ENCODE results near the gene SHISA6.

SHISA6 gene

DNA sequence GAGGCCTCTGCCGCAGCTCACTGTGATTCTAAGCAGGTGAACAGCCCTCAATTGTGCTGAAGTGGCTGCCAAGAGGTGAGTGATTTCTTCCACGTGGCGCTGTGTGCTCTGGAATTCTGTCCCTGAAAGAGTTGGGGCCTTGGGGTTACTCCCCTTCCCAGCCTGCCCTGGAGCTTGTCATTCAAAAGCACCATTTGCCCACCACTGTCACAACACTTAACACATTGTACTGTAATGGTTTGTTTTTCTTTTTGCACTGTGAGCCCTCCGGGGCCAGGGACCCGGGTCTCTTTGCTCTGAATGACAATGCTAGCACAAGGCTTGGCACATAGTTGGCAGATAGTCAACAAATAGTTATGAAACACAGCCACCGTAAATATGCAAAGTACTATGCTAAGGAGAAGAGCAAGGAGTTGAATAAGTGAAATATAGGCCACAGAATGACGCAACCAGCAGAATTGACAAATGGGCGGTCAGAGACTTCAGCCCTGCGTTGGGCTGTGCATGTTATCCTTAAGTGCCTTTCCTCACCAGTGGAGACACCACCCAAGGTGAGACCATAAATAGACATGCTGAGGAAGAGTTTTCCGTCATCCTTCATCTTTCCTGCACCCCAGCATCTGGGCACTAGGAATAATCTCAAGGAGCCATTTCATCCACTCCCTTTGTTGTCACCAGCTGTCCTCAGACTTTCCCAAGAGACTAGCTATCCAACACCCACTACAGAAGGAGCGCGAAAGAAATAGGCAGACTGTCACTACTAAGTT is 245.3 kb downstream of the SHISA6 start:
- no peak overlapping the region for H3K4me3 ChIP-seq (ENCODE audit: low read depth, low read length)
- DNase-seq (ENCODE audit: low read depth): no peak
- TF ChIP-seq, protein P1, sequence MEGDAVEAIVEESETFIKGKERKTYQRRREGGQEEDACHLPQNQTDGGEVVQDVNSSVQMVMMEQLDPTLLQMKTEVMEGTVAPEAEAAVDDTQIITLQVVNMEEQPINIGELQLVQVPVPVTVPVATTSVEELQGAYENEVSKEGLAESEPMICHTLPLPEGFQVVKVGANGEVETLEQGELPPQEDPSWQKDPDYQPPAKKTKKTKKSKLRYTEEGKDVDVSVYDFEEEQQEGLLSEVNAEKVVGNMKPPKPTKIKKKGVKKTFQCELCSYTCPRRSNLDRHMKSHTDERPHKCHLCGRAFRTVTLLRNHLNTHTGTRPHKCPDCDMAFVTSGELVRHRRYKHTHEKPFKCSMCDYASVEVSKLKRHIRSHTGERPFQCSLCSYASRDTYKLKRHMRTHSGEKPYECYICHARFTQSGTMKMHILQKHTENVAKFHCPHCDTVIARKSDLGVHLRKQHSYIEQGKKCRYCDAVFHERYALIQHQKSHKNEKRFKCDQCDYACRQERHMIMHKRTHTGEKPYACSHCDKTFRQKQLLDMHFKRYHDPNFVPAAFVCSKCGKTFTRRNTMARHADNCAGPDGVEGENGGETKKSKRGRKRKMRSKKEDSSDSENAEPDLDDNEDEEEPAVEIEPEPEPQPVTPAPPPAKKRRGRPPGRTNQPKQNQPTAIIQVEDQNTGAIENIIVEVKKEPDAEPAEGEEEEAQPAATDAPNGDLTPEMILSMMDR (conservative IDR thresholded peaks at IDR 0.05; ENCODE audit: low read depth, low read length): no peak

DNA sequence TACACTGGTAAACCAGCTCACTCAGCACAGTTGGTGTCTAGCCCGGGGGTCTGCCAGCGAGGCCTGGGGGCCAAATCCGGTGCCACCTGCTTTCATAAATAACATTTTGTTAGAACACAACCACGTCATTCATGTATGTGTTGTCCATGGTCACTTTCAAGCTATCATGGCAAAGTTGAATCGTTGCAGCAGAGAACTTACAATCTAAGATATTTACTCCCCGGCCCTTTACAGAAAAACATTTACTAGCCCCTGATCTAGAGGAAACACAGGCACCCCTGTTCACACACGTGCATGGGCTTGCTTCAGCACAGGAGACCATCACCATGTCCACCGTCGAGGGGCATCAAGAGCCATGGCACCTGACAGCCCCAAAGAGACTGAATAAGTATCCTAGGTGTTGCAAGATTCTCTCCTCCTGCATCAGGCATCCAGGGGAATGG is 245.9 kb downstream of the SHISA6 start:
- TF ChIP-seq, protein P1 (conservative IDR thresholded peaks at IDR 0.05; ENCODE audit: low read depth, low read length): no peak
- H3K4me3 ChIP-seq (ENCODE audit: low read depth, low read length): no peak overlapping the region

DNA sequence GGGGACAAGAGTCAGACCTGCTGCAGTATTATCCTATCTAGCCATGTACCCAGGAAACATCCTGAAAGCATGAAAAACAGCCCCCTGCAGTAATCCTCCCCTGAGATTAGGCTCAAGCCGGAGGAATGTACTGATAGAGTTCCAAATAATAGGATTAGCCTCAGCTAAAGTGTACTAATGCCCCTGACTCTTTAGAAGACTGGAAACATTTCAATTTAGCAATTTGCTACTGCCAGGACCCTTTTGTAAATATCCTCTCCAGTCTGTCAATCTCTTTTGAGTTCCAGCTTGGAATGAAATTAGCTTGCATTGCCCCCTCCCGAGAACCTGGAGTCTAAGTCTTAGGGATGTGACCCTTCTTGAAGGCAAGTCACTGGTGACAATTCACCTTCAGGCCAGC is 246.5 kb downstream of the SHISA6 start:
- DNase-seq (ENCODE audit: low read depth): no peak
- no peak overlapping the region for H3K4me3 ChIP-seq (ENCODE audit: low read depth, low read length)
- TF ChIP-seq, protein P1 (conservative IDR thresholded peaks at IDR 0.05; ENCODE audit: low read depth, low read length): no peak

More for the DNA sequence above, 245.9 kb downstream of the SHISA6 start:
- DNase-seq (ENCODE audit: low read depth): no peak

DNA sequence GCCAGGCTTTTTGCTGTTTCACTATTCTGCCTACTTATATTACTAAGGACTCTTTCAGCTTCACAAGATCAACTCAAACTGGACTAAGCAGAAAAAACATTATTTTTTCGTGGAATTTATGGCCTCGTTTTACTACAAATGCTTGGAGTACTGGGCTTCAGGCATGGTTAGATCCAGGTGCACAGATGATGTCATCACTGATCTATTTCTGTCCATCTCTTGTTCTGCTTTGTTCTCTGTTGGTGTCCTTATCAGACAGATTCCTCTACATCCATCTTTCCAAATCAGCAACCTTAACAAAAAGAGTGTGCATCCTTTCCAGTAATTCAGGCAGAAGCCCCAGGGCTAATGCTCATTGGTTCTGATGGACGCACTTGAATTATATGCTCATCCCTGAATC is 247.4 kb downstream of the SHISA6 start:
- DNase-seq (ENCODE audit: low read depth): no peak
- H3K4me3 ChIP-seq (ENCODE audit: low read depth, low read length): no peak overlapping the region
- TF ChIP-seq, protein P1 (conservative IDR thresholded peaks at IDR 0.05; ENCODE audit: low read depth, low read length): no peak

DNA sequence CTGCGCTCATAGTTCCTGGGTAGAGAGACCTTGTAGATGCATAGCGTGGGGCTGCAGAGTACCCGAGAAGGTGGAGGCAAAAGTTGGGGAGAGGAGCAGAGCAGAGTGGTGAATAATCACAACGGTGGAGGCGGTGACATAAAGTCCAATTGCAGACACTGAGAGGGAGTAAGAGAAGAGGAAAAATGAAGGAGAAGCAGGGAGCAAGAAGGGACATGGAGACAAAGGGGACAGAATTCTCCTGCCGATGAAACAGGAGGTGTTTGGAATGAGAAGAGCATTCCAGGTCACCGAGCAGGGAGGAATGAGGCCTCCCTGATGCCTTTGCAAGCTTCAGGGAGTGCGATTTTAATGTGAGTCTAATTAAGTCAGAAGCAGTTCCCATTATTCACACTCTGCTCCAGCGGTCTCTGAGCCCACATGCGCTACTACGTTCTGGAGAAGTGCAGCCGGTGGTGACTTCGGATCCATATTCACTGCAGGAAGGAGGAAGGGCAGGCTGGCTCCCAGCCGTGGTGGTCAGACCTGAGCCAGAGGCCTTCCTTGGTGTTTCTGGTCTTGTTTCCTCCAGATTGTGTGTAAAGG is 249.2 kb downstream of the SHISA6 start:
- no peak overlapping the region for H3K4me3 ChIP-seq (ENCODE audit: low read depth, low read length)
- TF ChIP-seq, protein P1 (conservative IDR thresholded peaks at IDR 0.05; ENCODE audit: low read depth, low read length): no peak
- no peak for DNase-seq (ENCODE audit: low read depth)

DNA sequence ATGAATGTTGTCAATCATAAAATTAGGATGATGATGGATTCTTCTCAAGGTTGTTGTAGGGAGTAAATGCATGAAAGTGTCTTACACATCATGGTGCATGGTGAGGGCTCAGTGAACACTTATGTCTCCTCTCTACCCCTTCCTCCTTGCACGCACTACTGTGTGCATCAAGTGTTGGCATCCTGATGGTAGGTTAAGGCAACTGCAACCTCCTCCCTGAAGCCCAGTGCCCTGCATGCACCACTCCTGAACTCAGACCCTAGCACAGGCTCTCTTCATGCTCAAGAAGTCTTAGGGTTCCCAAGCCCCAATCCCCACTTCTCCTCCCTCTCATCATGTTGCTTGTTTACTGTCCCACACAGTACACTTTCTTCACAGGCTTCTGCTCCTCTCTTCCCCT is 251.5 kb downstream of the SHISA6 start:
- no peak for DNase-seq (ENCODE audit: low read depth)
- TF ChIP-seq, protein P1 (conservative IDR thresholded peaks at IDR 0.05; ENCODE audit: low read depth, low read length): no peak
- H3K4me3 ChIP-seq (ENCODE audit: low read depth, low read length): no peak overlapping the region

DNA sequence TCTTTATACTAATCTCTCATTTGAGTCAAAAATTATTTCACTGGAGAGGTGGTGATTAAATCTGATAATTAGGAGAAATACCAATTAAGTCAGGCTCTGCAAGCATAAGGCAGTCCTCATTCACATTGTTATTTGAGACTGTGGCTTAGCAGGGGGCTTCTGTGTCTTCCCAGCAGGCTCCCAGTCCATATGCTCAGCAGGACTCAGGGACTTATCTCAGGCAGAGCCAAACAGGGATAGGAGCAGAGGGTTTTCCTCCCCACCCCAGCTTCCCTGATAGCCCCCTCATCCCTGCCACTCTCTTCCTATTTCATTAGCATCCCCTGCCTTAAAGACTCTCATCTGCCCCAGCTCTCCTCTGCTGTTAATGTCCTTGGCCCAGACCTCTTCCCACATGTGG is 252.9 kb downstream of the SHISA6 start:
- DNase-seq (ENCODE audit: low read depth): no peak
- TF ChIP-seq, protein P1 (conservative IDR thresholded peaks at IDR 0.05; ENCODE audit: low read depth, low read length): no peak
- H3K4me3 ChIP-seq (ENCODE audit: low read depth, low read length): no peak overlapping the region
